H1 (cell line): Measurements from ENCODE around the gene HINT2. TPM values are rescaled to one million over a fixed set of nuclear protein-coding genes. Genes with fewer than 3 reads are reported as not detected.

Source experiments
- CTCF ChIA-PET: fragments of 300-600 bp; sonication (Branson Sonifier 250); formaldehyde crosslinking; loops from one replicate; lab custom pipeline; 2021; ENCODE audit not compliant: partially characterized antibody; lab: Charles Lee
- POLR2A ChIA-PET: fragments of 300-600 bp; sonication (Branson Sonifier 250); formaldehyde crosslinking; loops from one replicate; lab custom pipeline; 2021; ENCODE audit warnings: inconsistent platforms; ENCODE audit not compliant: partially characterized antibody; lab: Charles Lee
- DNase-seq, 2 experiments: peaks; one replicate each; pipeline versions ENCODE4 v3.0.0 to v3.0.0-alpha.2; 2010 to 2022; ENCODE audit warnings: low spot score in 2 of 2, low read depth in 1 of 2, mixed read lengths in 1 of 2
- FAIRE-seq: peaks from 2 replicates; lab custom pipeline; 2011; peaks lifted over from hg19 to GRCh38; lab: Jason Lieb, UNC
- H2AFZ ChIP-seq: 2 replicates; pipeline ENCODE4 v1.8.1; 2012; ENCODE audit warnings: low read length, inconsistent platforms
- H2AK5ac ChIP-seq: 2 replicates; pipeline ENCODE4 v1.6.1; 2013; ENCODE audit warnings: low read depth, low read length
- H2BK120ac ChIP-seq: replicated peaks from 2 replicates; pipeline ENCODE3; 2013; ENCODE audit warnings: low read depth, low read length, inconsistent platforms
- H2BK12ac ChIP-seq: 2 replicates; pipeline ENCODE4 v1.6.1; 2013; ENCODE audit warnings: low read depth, low read length
- H2BK15ac ChIP-seq: 2 replicates; pipeline ENCODE4 v1.6.1; 2013; ENCODE audit warnings: low read length
- H2BK20ac ChIP-seq: 2 replicates; pipeline ENCODE4 v1.6.1; 2013; ENCODE audit warnings: low read length
- H2BK5ac ChIP-seq: 2 replicates; pipeline ENCODE4 v1.6.1; 2013; ENCODE audit warnings: low read depth, low read length
- H3K14ac ChIP-seq: 2 replicates; pipeline ENCODE4 v1.6.1; 2013; ENCODE audit warnings: inconsistent platforms; ENCODE audit not compliant: insufficient read length
- H3K18ac ChIP-seq: 2 replicates; pipeline ENCODE4 v1.6.1; 2013; ENCODE audit warnings: low read length; ENCODE audit errors: extremely low read depth
- H3K23ac ChIP-seq: 2 replicates; pipeline ENCODE4 v1.6.1; 2013; ENCODE audit warnings: inconsistent platforms; ENCODE audit not compliant: insufficient read length
- H3K23me2 ChIP-seq: 2 replicates; pipeline ENCODE4 v1.6.1; 2013; ENCODE audit warnings: low read depth, low read length
- H3K27ac ChIP-seq: 2 replicates; pipeline ENCODE4 v1.6.1; 2011; ENCODE audit warnings: low read depth, low read length, inconsistent platforms
- H3K27me3 ChIP-seq, 4 experiments: replicated peaks in 1 of 4; 1 replicate in 1 of 4; 2 replicates in 3 of 4; pipeline versions ENCODE4 v1.6.1 to v1.8.1; 2011 to 2013; ENCODE audit warnings: low read length in 3 of 4, mild to moderate bottlenecking in 3 of 4, inconsistent platforms in 2 of 4, mixed read lengths in 2 of 4, moderate library complexity in 1 of 4; ENCODE audit not compliant: control insufficient read depth in 3 of 4, insufficient read depth in 3 of 4; ENCODE audit errors: extremely low read depth in 1 of 4
- H3K36me3 ChIP-seq, 4 experiments: 2 replicates each; pipeline versions ENCODE4 v1.6.1 to v1.8.1; 2011 to 2013; ENCODE audit warnings: mild to moderate bottlenecking in 4 of 4, low read length in 3 of 4, moderate library complexity in 2 of 4, control low read depth in 1 of 4, inconsistent platforms in 1 of 4; ENCODE audit not compliant: insufficient read depth in 4 of 4, control insufficient read depth in 2 of 4
- H3K4ac ChIP-seq: replicated peaks from 2 replicates; pipeline ENCODE3; 2013; ENCODE audit warnings: low read length, low read depth, mixed read lengths, inconsistent platforms; ENCODE audit not compliant: insufficient read length
- H3K4me1 ChIP-seq, 4 experiments: replicated peaks in 1 of 4; 1 replicate in 1 of 4; 2 replicates in 3 of 4; pipeline versions ENCODE4 v1.6.1 to v1.8.1; 2011 to 2013; ENCODE audit warnings: low read length in 3 of 4, inconsistent platforms in 2 of 4, mixed read lengths in 1 of 4; ENCODE audit not compliant: insufficient read depth in 4 of 4, control insufficient read depth in 3 of 4
- H3K4me2 ChIP-seq, 2 experiments: 2 replicates each; pipeline versions ENCODE4 v1.6.1 to v1.8.1; 2011 to 2013; ENCODE audit warnings: low read depth in 2 of 2, low read length in 2 of 2, control low read depth in 1 of 2, inconsistent platforms in 1 of 2, mild to moderate bottlenecking in 1 of 2; ENCODE audit not compliant: insufficient read depth in 1 of 2
- H3K4me3 ChIP-seq, 4 experiments: fragments of 200-600, 300-600 bp in 1 of 4; sonication (generic), shearing (Covaris generic), sonication (Bioruptor Twin) in 1 of 4; 2 replicates each; pipeline versions ENCODE4 v1.5.1 to v1.8.1; 2011 to 2016; ENCODE audit warnings: low read length in 4 of 4, low read depth in 3 of 4, control low read depth in 2 of 4, inconsistent platforms in 2 of 4, mild to moderate bottlenecking in 2 of 4, mixed read lengths in 1 of 4, moderate library complexity in 1 of 4; ENCODE audit not compliant: insufficient read depth in 2 of 4; ENCODE audit errors: extremely low read depth in 1 of 4
- H3K56ac ChIP-seq: replicated peaks from 2 replicates; pipeline ENCODE3; 2013; ENCODE audit warnings: low read depth, mild to moderate bottlenecking, mixed read lengths, low read length, inconsistent platforms; ENCODE audit not compliant: insufficient read length
- H3K79me1 ChIP-seq: 2 replicates; pipeline ENCODE4 v1.6.1; 2013; ENCODE audit warnings: low read depth, low read length, control low read depth
- H3K79me2 ChIP-seq, 2 experiments: 2 replicates each; pipeline versions ENCODE4 v1.6.1 to v1.8.1; 2012 to 2013; ENCODE audit warnings: low read length in 2 of 2, mild to moderate bottlenecking in 2 of 2, inconsistent platforms in 1 of 2; ENCODE audit not compliant: insufficient read depth in 2 of 2, control insufficient read depth in 1 of 2
- H3K9ac ChIP-seq, 4 experiments: replicated peaks in 1 of 4; 1 replicate in 1 of 4; 2 replicates in 3 of 4; pipeline versions ENCODE4 v1.6.1 to v1.8.1; 2011 to 2013; ENCODE audit warnings: low read depth in 3 of 4, low read length in 3 of 4, control low read depth in 2 of 4, mild to moderate bottlenecking in 2 of 4, moderate library complexity in 2 of 4, inconsistent platforms in 1 of 4; ENCODE audit errors: extremely low read depth in 1 of 4
- H3K9me3 ChIP-seq, 2 experiments: 2 replicates each; pipeline versions ENCODE4 v1.6.1 to v1.8.1; 2012 to 2013; ENCODE audit warnings: mild to moderate bottlenecking in 2 of 2, moderate library complexity in 2 of 2, control low read depth in 1 of 2, inconsistent platforms in 1 of 2, low read depth in 1 of 2, low read length in 1 of 2, mixed read lengths in 1 of 2; ENCODE audit not compliant: insufficient read depth in 2 of 2
- H4K20me1 ChIP-seq, 2 experiments: replicated peaks in 1 of 2; 2 replicates each; pipeline versions ENCODE3 to v1.8.1; 2011 to 2013; ENCODE audit warnings: inconsistent platforms in 2 of 2, low read length in 2 of 2, mild to moderate bottlenecking in 1 of 2; ENCODE audit not compliant: insufficient read depth in 2 of 2, control insufficient read depth in 1 of 2
- H4K5ac ChIP-seq: 2 replicates; pipeline ENCODE4 v1.6.1; 2013; ENCODE audit warnings: low read length, low read depth, mixed read lengths, inconsistent platforms; ENCODE audit not compliant: insufficient read length
- H4K8ac ChIP-seq: 2 replicates; pipeline ENCODE4 v1.8.0; 2013; ENCODE audit warnings: mild to moderate bottlenecking, moderate library complexity, low read length, inconsistent platforms; ENCODE audit not compliant: insufficient read depth; ENCODE audit errors: extremely low read depth
- H4K91ac ChIP-seq: replicated peaks from 2 replicates; pipeline ENCODE3; 2013; ENCODE audit warnings: low read length, mixed read lengths, inconsistent platforms; ENCODE audit not compliant: insufficient read length
- CREB1 ChIP-seq: IDR thresholded peaks from 2 replicates; pipeline ENCODE4 v1.6.1; 2012; ENCODE audit warnings: inconsistent platforms
- CTBP2 ChIP-seq: IDR thresholded peaks from 2 replicates; pipeline ENCODE4 v1.7.0; 2011; ENCODE audit warnings: borderline replicate concordance, mild to moderate bottlenecking, moderate library complexity, mixed read lengths, low read length; ENCODE audit not compliant: insufficient read depth, insufficient read length
- KDM1A ChIP-seq: fragments of 200-600, 300-600 bp; sonication (generic); IDR thresholded peaks from 2 replicates; pipeline ENCODE4 v1.7.1; 2016; ENCODE audit warnings: mild to moderate bottlenecking, low read length, borderline replicate concordance
- KDM4A ChIP-seq: IDR thresholded peaks from one replicate; pipeline ENCODE4 v1.7.1; 2012; ENCODE audit warnings: low read depth, mild to moderate bottlenecking, moderate library complexity, low read length, inconsistent platforms; ENCODE audit not compliant: severe bottlenecking
- MAFK ChIP-seq: IDR thresholded peaks from 2 replicates; pipeline ENCODE4 v1.6.1; 2012; ENCODE audit warnings: low read depth, mild to moderate bottlenecking, improper control_type of control experiment, low read length
- RAD21 ChIP-seq, 2 experiments: IDR thresholded peaks in 1 of 2; conservative IDR thresholded peaks in 1 of 2; 2 replicates each; pipeline ENCODE4 v1.6.1; 2011; ENCODE audit warnings: low read depth in 2 of 2, low read length in 2 of 2, improper control_type of control experiment in 1 of 2, inconsistent platforms in 1 of 2, mild to moderate bottlenecking in 1 of 2, moderate library complexity in 1 of 2
- RFX5 ChIP-seq: IDR thresholded peaks from 2 replicates; pipeline ENCODE4 v1.6.1; 2011; ENCODE audit warnings: low read depth, low read length, improper control_type of control experiment, borderline replicate concordance
- SIN3A ChIP-seq, 2 experiments: IDR thresholded peaks in 1 of 2; conservative IDR thresholded peaks in 1 of 2; 2 replicates each; pipeline ENCODE4 v1.6.1; 2011 to 2012; ENCODE audit warnings: low read length in 2 of 2, improper control_type of control experiment in 1 of 2, low read depth in 1 of 2, mild to moderate bottlenecking in 1 of 2
- SP2 ChIP-seq: IDR thresholded peaks from 2 replicates; pipeline ENCODE4 v1.6.1; 2012; ENCODE audit warnings: mild to moderate bottlenecking, low read length, inconsistent platforms
- TAF1 ChIP-seq: IDR thresholded peaks from 2 replicates; pipeline ENCODE4 v1.6.1; 2011; ENCODE audit warnings: mild to moderate bottlenecking, low read depth, low read length
- TEAD4 ChIP-seq: IDR thresholded peaks from 2 replicates; pipeline ENCODE4 v1.6.1; 2012; ENCODE audit warnings: low read depth, low read length, inconsistent platforms, mixed read lengths
- WGBS, 2 experiments: shearing (Covaris generic) in 1 of 2; methylation state at CpG; one replicate each; pipeline versions ENCODE4 v1.1.6 to v1.1.7; 2013 to 2015; ENCODE audit warnings: low lambda C conversion rate in 2 of 2, mixed read lengths in 2 of 2, inconsistent platforms in 1 of 2, low coverage in 1 of 2, missing lambda C conversion rate in 1 of 2; ENCODE audit not compliant: insufficient replicate concordance in 2 of 2, insufficient coverage in 1 of 2, insufficient read length in 1 of 2; ENCODE audit errors: extremely low coverage in 1 of 2, missing lambda C conversion rate in 1 of 2; 5-methylcytosine and 5-hydroxymethylcytosine counted together
- polyA plus RNA-seq, 7 experiments: library from polyadenylated mRNA; depleted of rRNA in 3 of 7; stranded (reverse) in 5 of 7; unstranded in 2 of 7; fragments of >200 nt in 5 of 7; fragments of 200-250 nt in 2 of 7; gene quantifications; 1 replicate in 5 of 7; 2 replicates in 1 of 7; 4 replicates in 1 of 7; pipeline versions ENCODE4 v1.2.1 to v1.2.3, GENCODE V29; 2011 to 2013; ENCODE audit warnings: missing spikeins in 2 of 7, mixed read lengths in 2 of 7
- total RNA-seq: library from RNA; stranded (reverse); fragmentation: NEBNext Ultra II Directional; extraction: Animal tissue kit (Norgen Biotek cat#: 25700); gene quantifications from 2 replicates; pipeline ENCODE4 v1.2.1, GENCODE V29; 2021

The HINT2 gene
- total and polyA plus RNA-seq, 2 of the 8 experiments (the other 6 are each of a cell fraction or from before 2014, with no cell fraction given) = 32.1 to 51.2 TPM

DNA sequence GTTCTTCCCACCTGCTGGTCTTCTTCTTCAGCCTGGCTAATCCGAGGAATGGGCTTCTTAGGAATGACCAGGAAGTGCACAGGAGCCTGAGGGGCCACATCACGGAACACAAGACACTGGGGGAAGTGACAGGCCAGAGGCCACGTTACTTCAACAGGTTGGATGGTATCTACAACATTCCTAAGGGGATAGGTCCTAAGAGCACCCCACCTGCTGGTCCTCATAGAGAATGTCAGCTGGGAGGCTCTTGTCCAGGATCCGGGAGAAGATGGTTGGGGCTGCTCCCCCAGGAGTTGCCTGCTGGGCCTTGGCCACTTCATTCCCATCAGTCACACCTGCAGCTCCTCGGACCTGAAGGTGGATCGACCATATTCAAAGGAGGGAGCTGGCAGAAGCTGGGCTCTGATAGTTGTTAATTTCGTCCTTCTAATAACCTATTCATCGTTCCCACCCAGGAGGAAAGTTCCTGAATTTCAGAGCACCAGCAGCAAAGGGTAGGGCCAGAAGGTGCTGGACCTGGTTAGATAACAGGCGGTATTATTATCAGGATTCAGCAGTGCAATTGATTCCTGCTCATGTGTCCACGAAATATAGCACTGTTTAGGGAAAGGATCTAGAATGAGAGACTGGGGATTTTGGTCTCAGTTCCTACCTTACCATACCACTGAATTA is 1.3 kb downstream of the HINT2 start:
- H4K20me1 ChIP-seq = peaks cover 0 to 2% of the 10 kb centered on the region in 2 experiments
- H3K9ac ChIP-seq = no peak overlapping the region
- 0 out of 2 replicates have a peak overlapping the region, but pooled peaks have one; percentile 46 for H2BK15ac ChIP-seq
- no peak overlapping the region for H4K91ac ChIP-seq
- H3K56ac ChIP-seq = no peak overlapping the region
- H3K36me3 ChIP-seq = no peaks in the 10 kb centered on the region; a peak in 1 of 8 replicates
- H4K5ac ChIP-seq = no peak overlapping the region
- no peak overlapping the region for H3K4ac ChIP-seq
- 0 out of 2 replicates have a peak overlapping the region, but pooled peaks have one; percentile 43 for H2BK12ac ChIP-seq
- no peaks in the 10 kb centered on the region for H3K79me2 ChIP-seq
- POLR2A ChIA-PET = interaction anchor here (0.6 to 4.5 kb wide), 16 partner anchors 9 to 296 kb away, joined by 3 to 38 read pairs (median 4); partner anchors contain the start of genes ARHGEF39, CREB3, FAM221B and GBA2
- peaks cover 0 to 7% (median 4%) of the 10 kb centered on the region in 4 experiments; a peak in 6 of 7 replicates for H3K4me1 ChIP-seq
- no peak for DNase-seq
- no peak overlapping the region for H4K8ac ChIP-seq
- no peak overlapping the region for H3K23ac ChIP-seq
- CTCF ChIA-PET = interaction anchor here (0.6 to 6.2 kb wide), 29 partner anchors 10 to 403 kb away, joined by 3 to 115 read pairs (median 5); partner anchors contain the start of genes CREB3, FAM221B, NPR2 and TLN1
- no peak overlapping the region for H3K14ac ChIP-seq
- FAIRE-seq = no peak
- peaks cover 4% of the 10 kb centered on the region for H3K23me2 ChIP-seq
- H2AFZ ChIP-seq = no peak overlapping the region
- WGBS, 2 experiments = 76% methylated on average over 10 of the region's 10 CpGs; no CpG with 5 or more reads in 1 of the 2 experiments
- H3K4me3 ChIP-seq = peak overlapping the region in 3 of 4 experiments; percentile 72 to 84 (median 75); a peak in 4 of 8 replicates
- no peak overlapping the region for H3K27ac ChIP-seq
- H3K4me2 ChIP-seq = peak overlapping the region; percentile 75 to 78
- H2BK5ac ChIP-seq = peak overlapping the region; percentile 23; the same call in 1 of the 2 replicates
- H3K79me1 ChIP-seq = no peaks in the 10 kb centered on the region
- H2AK5ac ChIP-seq = no peak overlapping the region
- H3K27me3 ChIP-seq = peaks cover 0 to 3% (median 2%) of the 10 kb centered on the region in 4 experiments; a peak in 1 of 7 replicates
- no peak overlapping the region for H2BK20ac ChIP-seq
- no peaks in the 10 kb centered on the region for H3K9me3 ChIP-seq
- H2BK120ac ChIP-seq = no peak overlapping the region
- H3K18ac ChIP-seq = no peak overlapping the region
- TF ChIP-seq SP2 = no peak
- TF ChIP-seq MAFK = no peak
- TF ChIP-seq TEAD4 = 0 out of 2 replicates have a peak, but pooled peaks have one; percentile 16
- peak; percentile 19 to 42; a peak in 3 of 4 replicates for TF ChIP-seq RAD21 (IDR thresholded peaks at IDR 0.05 in 1 of 2, conservative IDR thresholded peaks at IDR 0.05 in 1 of 2; ENCODE audit: low read depth in 2 of 2, low read length in 2 of 2)
- no peak for TF ChIP-seq CTBP2
- TF ChIP-seq KDM4A = no peak
- no peak for TF ChIP-seq KDM1A
- TF ChIP-seq TAF1 = no peak
- no peak for TF ChIP-seq SIN3A (conservative IDR thresholded peaks at IDR 0.05 in 1 of 2, IDR thresholded peaks at IDR 0.05 in 1 of 2; ENCODE audit: low read depth in 1 of 2, low read length in 2 of 2)
- no peak for TF ChIP-seq CREB1
- TF ChIP-seq RFX5 = no peak
